Measurements from ENCODE around the gene TMC8.

GRCh38 chr17:78175643-78175981 lies 45.0 kb downstream of the TMC8 start:
- no peak for TF ChIP-seq POLR2A (IDR thresholded peaks at IDR 0.05)
- TF ChIP-seq CTCF (IDR thresholded peaks at IDR 0.05): no peak
- TF ChIP-seq EP300 (IDR thresholded peaks at IDR 0.05): no peak
- no peak for TF ChIP-seq POLR2AphosphoS5 (IDR thresholded peaks at IDR 0.05)

Data from stomach (tissue), 4 donors.